HG02938 (cell line): ENCODE data around the gene ZNF143.
A peak's percentile ranks its signal among the peaks of the same experiment; 100 is the strongest.
"Not testable (repeated sequence)": the region's sequence is repeated elsewhere in the genome, so short reads cannot be mapped to it uniquely, and the experiment has no call there.

Experiments
- ATAC-seq: cut with Tn5 transposase; IDR thresholded peaks from one replicate; pipeline ENCODE4 v1.9.1; 2021; ENCODE audit warnings: mild to moderate bottlenecking, moderate library complexity; ENCODE audit not compliant: unreplicated experiment

The ZNF143 gene

GRCh38 chr11:9460322-9461062, at the start of gene ZNF143:
TSS of gene ZNF143 (plus strand) at chr11:9461012. CDS start at chr11:9471309, 10,297 bp downstream.
- peak; percentile 87 for ATAC-seq

DNA sequence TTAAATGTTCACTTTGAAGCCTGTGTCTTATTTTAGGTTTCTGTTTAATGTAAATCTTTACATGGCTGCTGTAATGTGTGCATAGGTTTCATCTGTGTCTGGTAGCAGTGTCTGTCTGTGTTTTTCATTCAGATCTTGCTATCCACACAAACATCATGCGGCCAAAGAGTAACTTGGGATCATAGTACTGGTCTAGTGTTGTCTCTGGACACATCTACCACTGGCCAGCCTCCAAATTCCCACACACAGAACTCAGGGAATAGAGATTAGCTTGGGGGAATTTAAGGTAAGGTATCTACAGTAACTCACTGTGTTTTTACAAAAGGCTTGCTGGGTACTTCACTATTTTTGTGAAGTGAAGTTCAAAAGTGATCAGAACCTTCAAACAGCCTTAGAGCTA, 32.1 kb upstream of the ZNF143 start:
- ATAC-seq, result no peak

GRCh38 chr11:9438611-9439010, 22.2 kb upstream of the ZNF143 start:
- no peak for ATAC-seq

DNA sequence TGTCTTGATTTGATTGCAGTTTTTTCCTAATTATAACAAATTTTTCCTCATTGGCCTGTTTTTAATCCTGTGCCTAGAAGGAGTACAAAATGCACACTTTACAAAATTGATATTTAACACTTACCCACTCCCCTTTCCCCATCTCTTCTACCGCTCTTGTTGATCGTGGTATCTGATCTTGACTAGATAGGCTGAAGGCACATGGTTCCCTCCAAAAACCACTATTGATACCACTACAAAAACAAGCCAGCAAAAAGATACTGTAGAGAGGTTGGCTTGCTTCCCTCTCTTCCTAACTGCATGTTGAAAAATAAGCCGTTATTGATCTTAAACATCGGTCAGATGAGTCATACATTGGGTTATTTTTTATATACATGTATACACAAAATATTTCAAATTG, 14.6 kb upstream of the ZNF143 start:
- ATAC-seq, result no peak

- ATAC-seq, result no peak
Observed at GRCh38 chr11:9448576-9449352, 12.0 kb upstream of the ZNF143 start.

- ATAC-seq, result not testable (repeated sequence)
Observed at GRCh38 chr11:9452023-9452422, 8.8 kb upstream of the ZNF143 start.

DNA sequence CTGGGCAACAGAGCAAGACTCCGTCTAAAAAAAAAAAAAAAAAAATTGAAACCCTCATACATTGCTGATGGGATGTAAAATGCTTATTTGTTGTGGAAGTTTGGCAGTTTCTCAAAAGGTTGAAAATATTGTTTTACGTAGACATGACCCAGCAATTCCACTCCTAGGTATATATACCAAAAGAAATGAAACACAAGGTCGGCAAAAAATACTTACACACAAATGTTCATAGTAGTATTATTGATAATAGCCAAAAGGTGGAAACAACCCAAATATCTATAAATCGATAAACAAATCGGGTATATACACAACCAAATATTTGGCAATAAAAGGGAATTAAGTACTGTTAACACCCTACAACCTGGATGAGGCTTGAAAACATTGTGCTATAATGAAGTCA, 5.1 kb upstream of the ZNF143 start:
- ATAC-seq, result no peak

DNA sequence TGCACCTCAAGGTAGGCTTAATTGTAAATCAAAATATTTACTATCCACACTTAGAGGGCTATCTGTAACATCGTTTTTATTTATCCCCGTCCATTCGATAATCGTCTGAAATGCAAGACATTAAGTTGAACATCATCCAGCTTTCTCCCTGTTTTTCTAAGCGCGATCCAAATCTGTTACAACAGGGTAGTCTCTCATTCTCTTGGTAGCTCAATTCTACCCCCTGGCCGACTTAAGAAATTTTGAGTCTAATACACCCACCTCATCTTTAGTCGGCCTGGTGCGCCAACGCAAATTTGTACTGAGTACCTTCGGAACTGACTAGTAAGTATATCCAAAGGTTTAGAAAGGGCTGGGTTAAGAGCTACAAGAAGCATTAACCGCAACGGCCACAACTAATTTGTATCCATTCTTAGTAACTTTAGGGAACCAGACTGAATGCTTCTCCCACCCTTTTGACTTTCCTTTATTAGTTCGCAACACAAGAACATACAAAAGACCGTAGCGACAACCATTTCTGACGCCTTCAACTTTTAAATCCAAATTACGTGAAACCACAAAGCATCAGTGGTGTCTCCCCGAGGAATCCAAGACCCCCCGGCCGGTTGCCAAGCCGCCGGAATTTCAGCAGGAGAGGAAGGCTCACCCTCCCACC, 1.0 kb upstream of the ZNF143 start:
- ATAC-seq, result no peak

- peak; percentile 48 for ATAC-seq
Observed at GRCh38 chr11:9461063-9461759, 399 bp downstream of the ZNF143 start.

GRCh38 chr11:9461760-9462134, 935 bp downstream of the ZNF143 start:
- ATAC-seq, result no peak

DNA sequence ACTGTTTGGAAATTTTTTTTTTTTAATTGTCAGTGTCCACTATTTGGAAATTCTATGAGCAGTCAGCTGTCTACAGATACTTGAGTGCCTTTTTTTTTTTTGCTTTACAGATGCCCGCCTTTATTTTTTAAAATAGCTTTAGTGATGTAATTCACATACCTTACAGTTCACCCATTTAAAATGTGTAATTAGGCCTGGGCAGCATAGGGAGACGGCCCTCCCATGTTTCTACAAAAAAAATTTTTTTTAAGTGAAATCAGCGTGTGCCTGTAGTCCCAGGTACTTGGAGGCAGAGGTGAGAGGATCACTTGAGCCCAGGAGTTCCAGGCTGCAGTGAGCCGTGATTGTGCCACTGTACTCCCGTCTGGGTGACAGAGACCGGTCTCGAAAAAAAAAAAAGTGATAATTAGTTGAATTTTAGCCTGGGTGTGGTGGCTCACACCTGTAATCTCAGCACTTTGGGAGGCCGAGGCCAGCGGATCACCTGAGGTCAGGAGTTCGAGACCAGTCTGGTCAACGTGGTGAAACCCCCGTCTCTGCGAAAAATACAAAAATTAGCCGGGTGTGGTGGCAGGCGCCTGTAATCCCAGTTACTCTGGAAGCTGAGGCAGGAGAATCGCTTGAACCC, 1.5 kb downstream of the ZNF143 start:
- no peak for ATAC-seq

GRCh38 chr11:9462806-9463537, 2.2 kb downstream of the ZNF143 start:
- ATAC-seq, result no peak

DNA sequence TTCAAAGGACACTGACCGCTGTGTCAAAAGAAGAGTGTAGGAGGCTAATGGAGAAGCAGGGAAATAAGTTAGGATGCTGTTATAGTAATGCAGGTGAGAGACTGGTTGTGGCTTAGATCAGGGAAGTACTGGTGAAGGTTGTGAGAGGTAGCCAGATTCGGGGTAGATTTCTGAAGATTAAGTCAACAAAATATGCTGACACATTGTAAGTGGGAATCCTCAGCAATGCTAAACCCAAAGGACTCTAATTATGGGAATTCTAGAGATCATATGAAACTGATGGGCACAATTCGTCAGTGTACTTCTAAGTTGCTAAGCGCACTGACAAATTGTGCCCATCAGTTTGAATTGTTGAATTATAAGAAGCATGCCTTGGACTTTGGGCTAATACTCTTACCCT, 10.0 kb downstream of the ZNF143 start:
- no peak for ATAC-seq

GRCh38 chr11:9473408-9473807, 12.6 kb downstream of the ZNF143 start:
- no peak for ATAC-seq

DNA sequence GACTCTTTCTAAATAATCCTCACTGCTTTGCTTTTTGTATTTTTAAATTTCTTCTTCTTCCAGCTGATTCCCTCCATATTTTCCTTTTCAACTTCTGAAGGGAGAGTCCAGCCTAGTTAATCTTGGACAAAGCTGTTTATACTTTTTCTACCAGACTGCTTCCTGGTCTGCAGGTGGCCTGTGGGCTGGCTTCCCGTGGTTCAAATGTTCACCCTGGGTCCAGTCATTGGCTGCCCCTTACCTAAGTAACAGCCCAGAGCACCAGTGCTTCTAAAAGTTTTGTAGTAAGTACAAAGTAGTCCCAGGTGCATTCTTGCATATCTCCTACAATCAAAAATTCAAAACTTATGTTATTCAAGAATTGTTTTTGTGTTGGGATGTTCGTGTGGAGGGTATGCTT, 19.1 kb downstream of the ZNF143 start:
- ATAC-seq, result no peak

GRCh38 chr11:9489080-9489765, 28.4 kb downstream of the ZNF143 start:
- no peak for ATAC-seq

DNA sequence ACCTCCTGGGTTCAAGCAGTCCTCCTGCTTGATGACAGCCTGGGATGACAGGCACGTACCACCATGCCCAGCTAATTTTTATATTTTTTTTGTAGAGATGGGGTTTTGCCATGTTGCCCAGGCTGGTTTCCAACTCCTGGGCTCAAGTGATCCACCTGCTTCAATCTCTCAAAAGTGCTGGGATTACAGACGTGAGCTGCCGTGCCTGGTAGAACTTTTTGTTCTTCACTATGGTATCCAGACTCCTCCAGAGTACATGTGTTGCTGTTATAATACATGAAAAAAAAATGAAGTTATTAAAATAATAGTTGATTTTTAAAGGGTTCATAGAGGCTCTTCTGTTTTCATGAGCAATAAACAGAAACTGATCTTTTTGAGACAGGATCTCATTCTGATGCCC, 29.6 kb downstream of the ZNF143 start:
- ATAC-seq, result no peak

DNA sequence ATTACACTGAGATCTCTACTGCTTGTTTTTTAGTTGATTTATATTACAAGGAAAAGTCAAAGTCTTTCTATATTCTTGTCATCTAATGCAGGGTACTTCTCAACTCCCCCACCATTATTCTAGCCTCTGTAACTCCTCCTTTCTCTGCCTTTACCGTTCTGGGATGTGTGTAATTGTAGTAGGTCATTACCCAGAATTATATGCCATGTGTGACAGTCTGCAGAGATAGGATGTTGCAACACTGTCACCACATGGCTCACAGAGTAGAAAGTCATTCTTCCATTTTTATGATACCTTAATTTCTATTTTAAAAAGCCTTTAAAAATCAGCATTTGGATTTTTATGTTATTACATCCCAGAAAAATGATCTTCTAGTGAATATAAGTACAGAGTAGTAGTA, 32.7 kb downstream of the ZNF143 start:
- ATAC-seq, result no peak

DNA sequence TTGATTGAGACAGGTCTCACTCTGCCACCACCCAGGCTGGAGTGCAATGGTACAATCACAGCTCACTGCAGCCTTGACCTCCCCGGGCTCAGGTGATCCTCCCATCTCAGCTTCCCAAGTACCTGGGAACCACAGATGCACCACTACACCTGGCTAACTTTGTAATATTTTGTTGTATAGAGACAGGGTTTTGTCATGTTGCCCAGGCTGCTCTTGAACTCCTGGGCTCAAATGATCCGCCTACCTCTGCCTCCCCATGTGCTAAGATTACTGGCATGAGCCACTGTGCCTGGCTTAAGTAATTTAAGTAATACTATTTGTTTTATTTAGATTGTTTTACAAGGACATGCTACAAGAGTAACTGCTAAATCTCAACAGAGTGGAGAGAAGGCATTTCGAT, 33.5 kb downstream of the ZNF143 start:
- no peak for ATAC-seq
